Esophagus squamous epithelium (tissue), 5 donors: Measurements from ENCODE around the gene PLK3. TPM values are rescaled to one million over a fixed set of nuclear protein-coding genes. Genes with fewer than 3 reads are reported as not detected.

ENCODE experiments used
- DNase-seq: peaks from one replicate; lab custom pipeline; 2025; lab: John Stamatoyannopoulos, UW
- H3K27ac ChIP-seq, 4 donors: fragments of 200-600 bp; sonication (generic); one replicate each; pipeline ENCODE4 v1.5.1; 2016 to 2019; ENCODE audit warnings: mild to moderate bottlenecking in 1 of 4
- H3K27me3 ChIP-seq, 4 donors: fragments of 200-600 bp; sonication (generic); 1 replicate in 3 of 4; 2 replicates in 1 of 4; pipeline versions ENCODE4 v1.5.1 to v1.6.0; 2017 to 2021; ENCODE audit warnings: antibody characterized with exemption in 1 of 4
- H3K36me3 ChIP-seq, 3 donors: fragments of 200-600 bp; sonication (generic); one replicate each; pipeline ENCODE4 v1.5.1; 2016 to 2019
- H3K4me1 ChIP-seq, 3 donors: fragments of 200-600 bp; sonication (generic); one replicate each; pipeline ENCODE4 v1.5.1; 2017 to 2019
- H3K4me3 ChIP-seq, 4 donors: fragments of 200-600 bp; sonication (generic); 1 replicate in 3 of 4; 2 replicates in 1 of 4; pipeline ENCODE4 v1.5.1; 2016 to 2019; ENCODE audit warnings: mild to moderate bottlenecking in 2 of 4, moderate library complexity in 1 of 4
- H3K9me3 ChIP-seq, 3 donors: fragments of 200-600 bp; sonication (generic); one replicate each; pipeline ENCODE4 v1.5.1; 2016 to 2019
- POLR2A ChIP-seq, 4 donors: fragments of 450-650 bp; IDR thresholded peaks; one replicate each; pipeline ENCODE4 v1.6.1; 2017; ENCODE audit warnings: antibody characterized with exemption in 4 of 4, mild to moderate bottlenecking in 4 of 4, moderate library complexity in 3 of 4
- WGBS, 2 donors: methylation state at CpG; one replicate each; pipeline ENCODE4 v1.1.5; 2018; 5-methylcytosine and 5-hydroxymethylcytosine counted together
- intact Hi-C: fragments of 100-400 bp; cut with DNase I; formaldehyde crosslinking; loops from one replicate; pipeline ENCODE4 v1.15.0; 2022
- small RNA-seq, 4 donors: library from RNA; depleted of rRNA; stranded (forward); fragments of <200 nt; gene quantifications; one replicate each; pipeline ENCODE3, GENCODE V24; 2016
- total RNA-seq, 4 donors: library from RNA; depleted of rRNA; stranded (reverse); fragments of >200 nt; gene quantifications; one replicate each; pipeline ENCODE4 v1.1.0, GENCODE V29; 2016
- TF ChIP-seq, protein P1 (sequence below), 6 experiments: fragments of 450-650 bp in 4 of 6; fragments of 200-600 bp in 2 of 6; sonication (generic) in 2 of 6; IDR thresholded peaks; one replicate each; pipeline ENCODE4 v1.5.1; 2016 to 2019; ENCODE audit warnings: antibody characterized with exemption in 6 of 6, mild to moderate bottlenecking in 4 of 6, moderate library complexity in 4 of 6
- donor health status: DM: yes; HTN: yes; CAD: no.

Gene PLK3
- total RNA-seq, 4 donors from 2014 or later, result 10.3 to 36.2 (median 30.7) TPM

DNA sequence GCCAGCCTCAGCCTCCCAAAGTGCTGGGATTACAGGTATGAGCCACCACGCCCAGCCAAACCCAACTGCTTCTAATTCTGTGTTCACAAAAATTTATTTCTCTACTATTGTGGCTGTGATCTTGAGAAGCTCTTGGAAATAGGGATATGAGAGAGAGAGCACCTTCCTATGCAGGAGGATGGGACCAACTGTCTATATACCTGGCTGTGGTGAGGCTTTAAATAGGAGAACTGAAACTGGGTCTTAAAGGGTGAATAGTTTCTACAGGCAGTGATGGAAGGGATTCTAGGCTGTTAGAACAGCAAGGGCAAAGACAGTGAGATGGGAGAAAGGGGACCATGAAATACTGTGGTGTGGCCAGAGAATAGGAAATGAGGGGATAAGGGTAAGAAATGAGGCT is 51.1 kb downstream of the PLK3 start:
- TF ChIP-seq, protein P1, sequence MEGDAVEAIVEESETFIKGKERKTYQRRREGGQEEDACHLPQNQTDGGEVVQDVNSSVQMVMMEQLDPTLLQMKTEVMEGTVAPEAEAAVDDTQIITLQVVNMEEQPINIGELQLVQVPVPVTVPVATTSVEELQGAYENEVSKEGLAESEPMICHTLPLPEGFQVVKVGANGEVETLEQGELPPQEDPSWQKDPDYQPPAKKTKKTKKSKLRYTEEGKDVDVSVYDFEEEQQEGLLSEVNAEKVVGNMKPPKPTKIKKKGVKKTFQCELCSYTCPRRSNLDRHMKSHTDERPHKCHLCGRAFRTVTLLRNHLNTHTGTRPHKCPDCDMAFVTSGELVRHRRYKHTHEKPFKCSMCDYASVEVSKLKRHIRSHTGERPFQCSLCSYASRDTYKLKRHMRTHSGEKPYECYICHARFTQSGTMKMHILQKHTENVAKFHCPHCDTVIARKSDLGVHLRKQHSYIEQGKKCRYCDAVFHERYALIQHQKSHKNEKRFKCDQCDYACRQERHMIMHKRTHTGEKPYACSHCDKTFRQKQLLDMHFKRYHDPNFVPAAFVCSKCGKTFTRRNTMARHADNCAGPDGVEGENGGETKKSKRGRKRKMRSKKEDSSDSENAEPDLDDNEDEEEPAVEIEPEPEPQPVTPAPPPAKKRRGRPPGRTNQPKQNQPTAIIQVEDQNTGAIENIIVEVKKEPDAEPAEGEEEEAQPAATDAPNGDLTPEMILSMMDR (IDR thresholded peaks at IDR 0.05), result no peak
- no peak for TF ChIP-seq POLR2A (IDR thresholded peaks at IDR 0.05)
- Histone ChIP-seq H3K36me3 (peaks cover 0 to 34% (median 0%) of the 10 kb centered on the region in 3 donors), H3K9me3 (no peaks in the 10 kb centered on the region), H3K27me3 (no peaks in the 10 kb centered on the region), H3K4me1 (peaks cover 0 to 6% (median 0%) of the 10 kb centered on the region in 3 donors), H3K4me3 (no peak overlapping the region), H3K27ac (no peak overlapping the region)
- DNase-seq, result no peak
- intact Hi-C loops, result no loop called here
- 100% methylated on average over 1 of the region's 1 CpG for WGBS, 2 donors

DNA sequence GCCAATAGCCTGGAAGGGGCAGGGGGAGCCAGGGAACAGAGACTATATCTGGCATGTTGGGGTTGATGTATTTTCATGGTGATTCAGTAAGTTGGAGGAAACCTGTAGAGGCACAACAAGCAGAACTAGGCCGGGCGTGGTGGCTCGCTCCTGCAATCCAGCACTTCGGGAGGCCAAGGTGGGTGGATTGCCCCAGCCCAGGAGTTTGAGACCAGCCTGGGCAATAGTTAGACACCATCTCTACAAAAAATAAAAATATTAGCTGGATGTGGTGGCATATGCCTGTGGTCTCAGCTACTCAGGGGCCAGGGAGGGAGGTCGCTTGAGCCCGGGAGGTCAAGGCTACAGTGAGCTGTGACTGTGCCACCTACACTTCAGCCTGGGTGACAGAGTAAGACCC is 53.0 kb downstream of the PLK3 start:
- peaks cover 0 to 49% (median 0%) of the 10 kb centered on the region in 3 donors for H3K36me3 ChIP-seq
- no peak for TF ChIP-seq POLR2A (IDR thresholded peaks at IDR 0.05)
- TF ChIP-seq, protein P1 (IDR thresholded peaks at IDR 0.05), result no peak
- 88 to 94% methylated on average over 6 of the region's 6 CpGs for WGBS, 2 donors

DNA sequence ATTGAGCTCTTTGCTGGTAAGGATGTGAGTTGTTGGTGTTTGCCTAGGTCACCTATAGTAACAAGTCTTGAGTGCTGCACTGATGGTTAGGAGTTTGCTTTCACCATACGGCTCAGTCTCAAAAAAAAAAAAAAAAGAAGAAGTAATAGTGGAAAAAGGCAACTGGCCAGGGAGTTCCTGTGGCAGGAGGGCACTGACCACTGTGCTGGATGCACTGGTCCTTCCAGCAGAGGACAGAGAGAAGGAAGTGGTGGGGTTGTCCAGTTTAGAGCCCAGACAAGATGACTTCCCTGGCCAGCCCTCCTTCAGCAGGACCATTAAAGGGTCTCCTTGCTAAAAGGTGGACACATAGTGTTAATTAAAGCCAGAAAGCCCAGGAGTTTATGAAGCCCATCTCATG is 54.8 kb downstream of the PLK3 start:
- no peak overlapping the region for H3K4me3 ChIP-seq
- intact Hi-C loops, result no loop called here
- H3K9me3 ChIP-seq, result no peaks in the 10 kb centered on the region
- H3K4me1 ChIP-seq, result no peaks in the 10 kb centered on the region
- H3K27ac ChIP-seq, result no peak overlapping the region
- H3K27me3 ChIP-seq, result no peaks in the 10 kb centered on the region
- 75 to 86% methylated on average over 1 of the region's 1 CpG for WGBS, 2 donors
- no peak for DNase-seq
- no peak for TF ChIP-seq POLR2A (IDR thresholded peaks at IDR 0.05)
- TF ChIP-seq, protein P1 (IDR thresholded peaks at IDR 0.05), result no peak
- H3K36me3 ChIP-seq, result peaks cover 0 to 55% (median 0%) of the 10 kb centered on the region in 3 donors

More for the DNA sequence above, 53.0 kb downstream of the PLK3 start:
- H3K27me3 ChIP-seq, result no peaks in the 10 kb centered on the region
- no peaks in the 10 kb centered on the region for H3K9me3 ChIP-seq
- no peak for DNase-seq
- intact Hi-C loops, result no loop called here
- no peak overlapping the region for H3K4me3 ChIP-seq
- H3K27ac ChIP-seq, result no peak overlapping the region
- peaks cover 0 to 6% (median 0%) of the 10 kb centered on the region in 3 donors for H3K4me1 ChIP-seq

Small RNAs within 50 kb of the gene (small RNA-seq; reads per million reads assigned to genes)
- gene AL136380.1, result 0 reads per million in 4 donors
- 323 to 465 (median 434) reads per million in 4 donors for gene SNORD38A
- 0 reads per million in 4 donors for gene SNORD38B
- gene SNORD46, result 2,680 to 4,637 (median 3,348) reads per million in 4 donors
- 0 reads per million in 4 donors for gene SNORD55

Other genes starting within 250 kb of the PLK3 start
- gene TMEM53, start 125.9 kb upstream of the PLK3 start, total RNA-seq, result 1 to 10 TPM; 3.2 to 5.8 (median 4.0) TPM
- gene ARMH1, start 125.7 kb upstream of the PLK3 start, total RNA-seq, result 1 to 10 TPM in 1 of 4 donors, not detected in 3; 1.3 TPM
- not detected for gene RNU5D-1, start 69.2 kb upstream of the PLK3 start, total RNA-seq
- gene KIF2C, start 60.5 kb upstream of the PLK3 start, total RNA-seq, result 10 to 100 TPM in 2 of 4 donors, 1 to 10 TPM in 2; 4.8 to 17.9 (median 9.4) TPM
- gene RPS8, start 24.8 kb upstream of the PLK3 start, total RNA-seq, result 1,000 to 10,000 TPM; 1,915 to 3,855 (median 2,689) TPM
- gene BEST4, start 12.2 kb upstream of the PLK3 start, total RNA-seq, result under 1 TPM in 1 of 4 donors, not detected in 3; 0.26 TPM
- gene DYNLT4, start 7.0 kb downstream of the PLK3 start, total RNA-seq, result not detected
- gene BTBD19, start 8.1 kb downstream of the PLK3 start, total RNA-seq, result 1 to 10 TPM in 3 of 4 donors, under 1 TPM in 1; 0.68 to 5.3 (median 4.1) TPM
- under 1 TPM in 2 of 4 donors, not detected in 2; 0.09 to 0.19 TPM for gene PTCH2, start 42.9 kb downstream of the PLK3 start, total RNA-seq
- 10 to 100 TPM; 10.7 to 24.3 (median 23.5) TPM for gene EIF2B3, start 186.2 kb downstream of the PLK3 start, total RNA-seq
- gene HECTD3, start 210.9 kb downstream of the PLK3 start, total RNA-seq, result 10 to 100 TPM; 25.3 to 42.2 (median 28.2) TPM
- 10 to 100 TPM; 26.8 to 57.8 (median 36.7) TPM for gene UROD, start 211.9 kb downstream of the PLK3 start, total RNA-seq